HCT116 (cell line): Measurements from ENCODE around the gene GSN. TPM values are rescaled to one million over a fixed set of nuclear protein-coding genes. Genes with fewer than 3 reads are reported as not detected.

Source experiments
- ATAC-seq: fragments of 200-7000 bp; cut with Tn5 transposase; 2 replicates; pipeline ENCODE4 v1.9.1; 2020; ENCODE audit warnings: mild to moderate bottlenecking, moderate library complexity
- BruUV-seq: library from RNA; stranded (reverse); fragments of 400-500 nt; replicated peaks from 2 replicates; lab custom pipeline; 2021; lab: Mats Ljungman, UMichigan
- CTCF ChIA-PET: fragments of 300-600 bp; sonication (Branson Sonifier 250); formaldehyde crosslinking; loops from one replicate; lab custom pipeline; 2021; ENCODE audit warnings: antibody characterized with exemption; lab: Charles Lee
- POLR2A ChIA-PET: fragments of 300-600, 350-600 bp; sonication (Branson Sonifier 250); formaldehyde crosslinking; loops from one replicate; lab custom pipeline; 2021; ENCODE audit warnings: antibody characterized with exemption; lab: Charles Lee
- RAD21 ChIA-PET, 2 experiments: fragments of 300-600 bp; sonication (Branson Sonifier 250); formaldehyde crosslinking; loops; one replicate each; lab custom pipeline; 2023; ENCODE audit warnings: low total read pairs in 2 of 2; ENCODE audit not compliant: uncharacterized antibody in 2 of 2, unreplicated experiment in 2 of 2, low non-redundant PET in 1 of 2; lab: Charles Lee
- DNase-seq: peaks from one replicate; pipeline ENCODE4 v3.0.0-alpha.2; 2010; ENCODE audit warnings: low read depth, low spot score
- H2AFZ ChIP-seq: fragments of 200-600 bp; shearing (Covaris generic), sonication (generic); 2 replicates; pipeline ENCODE4 v1.6.1; 2017; ENCODE audit warnings: low read depth, mixed run types, mixed read lengths, antibody characterized with exemption, low read length; ENCODE audit not compliant: poor library complexity, severe bottlenecking
- H3K27ac ChIP-seq: 2 replicates; pipeline ENCODE4 v1.5.1; 2012; ENCODE audit warnings: low read depth, low read length
- H3K27me3 ChIP-seq: fragments of 200-600 bp; sonication (generic); 2 replicates; pipeline ENCODE4 v1.6.1; 2016; ENCODE audit warnings: mixed run types, low read length, mixed read lengths; ENCODE audit not compliant: insufficient read depth
- H3K36me3 ChIP-seq, 2 experiments: fragments of 200-500 bp in 1 of 2; fragments of 200-600 bp in 1 of 2; sonication (Bioruptor generic) in 1 of 2; sonication (generic) in 1 of 2; 2 replicates each; pipeline versions ENCODE4 v1.5.1 to v1.6.1; 2014 to 2016; ENCODE audit warnings: low read length in 2 of 2, inconsistent platforms in 1 of 2, mixed read lengths in 1 of 2, mixed run types in 1 of 2; ENCODE audit not compliant: insufficient read depth in 2 of 2, control insufficient read depth in 1 of 2
- H3K4me1 ChIP-seq, 2 experiments: fragments of 200-600 bp in 1 of 2; sonication (generic) in 1 of 2; 2 replicates each; pipeline versions ENCODE4 v1.5.1 to v1.6.1; 2012 to 2017; ENCODE audit warnings: low read length in 2 of 2, inconsistent platforms in 1 of 2, mild to moderate bottlenecking in 1 of 2, mixed read lengths in 1 of 2, mixed run types in 1 of 2, moderate library complexity in 1 of 2; ENCODE audit not compliant: insufficient read depth in 2 of 2, control insufficient read depth in 1 of 2
- H3K4me2 ChIP-seq: fragments of 200-600 bp; sonication (generic); 2 replicates; pipeline ENCODE4 v1.6.1; 2017; ENCODE audit warnings: mixed run types, low read length, mixed read lengths
- H3K4me3 ChIP-seq, 2 experiments: fragments of 200-600 bp in 1 of 2; sonication (generic) in 1 of 2; replicated peaks in 1 of 2; 2 replicates each; pipeline ENCODE4 v1.5.1; 2011 to 2016; ENCODE audit warnings: low read length in 2 of 2, control low read depth in 1 of 2, low read depth in 1 of 2, mild to moderate bottlenecking in 1 of 2, mixed read lengths in 1 of 2, mixed run types in 1 of 2
- H3K79me2 ChIP-seq: fragments of 200-600 bp; sonication (generic); 2 replicates; pipeline ENCODE4 v1.6.1; 2017; ENCODE audit warnings: mild to moderate bottlenecking, mixed run types, low read length, moderate library complexity, mixed read lengths; ENCODE audit not compliant: insufficient read depth
- H3K9ac ChIP-seq: fragments of 200-600 bp; sonication (generic); 2 replicates; pipeline ENCODE4 v1.6.1; 2016; ENCODE audit warnings: low read length, mixed read lengths
- H3K9me2 ChIP-seq: fragments of 200-600 bp; sonication (generic), shearing (Covaris generic); 2 replicates; pipeline ENCODE4 v1.6.1; 2017; ENCODE audit warnings: mixed run types, mild to moderate bottlenecking, moderate library complexity; ENCODE audit not compliant: insufficient read depth
- H3K9me3 ChIP-seq, 2 experiments: fragments of 200-500 bp in 1 of 2; fragments of 200-600 bp in 1 of 2; sonication (Bioruptor generic) in 1 of 2; sonication (generic) in 1 of 2; 2 replicates each; pipeline ENCODE4 v1.6.1; 2014 to 2017; ENCODE audit warnings: low read length in 2 of 2, mixed read lengths in 2 of 2, inconsistent platforms in 1 of 2, low read depth in 1 of 2, mild to moderate bottlenecking in 1 of 2, mixed run types in 1 of 2, moderate library complexity in 1 of 2; ENCODE audit not compliant: control insufficient read depth in 1 of 2, insufficient read depth in 1 of 2
- H4K20me1 ChIP-seq: fragments of 200-600 bp; sonication (generic), shearing (Covaris generic); 2 replicates; pipeline ENCODE4 v1.6.1; 2017; ENCODE audit warnings: mixed run types, mild to moderate bottlenecking, moderate library complexity; ENCODE audit not compliant: insufficient read depth
- CBX3 ChIP-seq: IDR thresholded peaks from 2 replicates; pipeline ENCODE4 v1.6.1; 2012; ENCODE audit warnings: low read depth
- CEBPB ChIP-seq: IDR thresholded peaks from 2 replicates; pipeline ENCODE4 v1.6.1; 2012; ENCODE audit warnings: low read depth
- CTCF ChIP-seq, 3 experiments: fragments of 200-600 bp in 1 of 3; sonication (generic) in 1 of 3; IDR thresholded peaks in 2 of 3; conservative IDR thresholded peaks in 1 of 3; 2 replicates each; pipeline ENCODE4 v1.5.1; 2012 to 2017; ENCODE audit warnings: low read depth in 2 of 3, low read length in 2 of 3, antibody characterized with exemption in 1 of 3, borderline replicate concordance in 1 of 3, control low read depth in 1 of 3, mild to moderate bottlenecking in 1 of 3, mixed read lengths in 1 of 3, mixed run types in 1 of 3, moderate library complexity in 1 of 3; ENCODE audit not compliant: insufficient read depth in 1 of 3
- EGR1 ChIP-seq: IDR thresholded peaks from 2 replicates; pipeline ENCODE4 v1.6.1; 2012; ENCODE audit warnings: low read depth
- FOSL1 ChIP-seq: IDR thresholded peaks from 2 replicates; pipeline ENCODE4 v1.6.1; 2012; ENCODE audit warnings: low read depth
- JUND ChIP-seq: IDR thresholded peaks from 2 replicates; pipeline ENCODE4 v1.6.1; 2012
- MAX ChIP-seq: IDR thresholded peaks from 2 replicates; pipeline ENCODE4 v1.6.1; 2012
- REST ChIP-seq: IDR thresholded peaks from 2 replicates; pipeline ENCODE4 v1.6.1; 2012; ENCODE audit warnings: low read depth
- SIN3A ChIP-seq: IDR thresholded peaks from 2 replicates; pipeline ENCODE4 v1.6.1; 2012; ENCODE audit warnings: low read depth
- TCF7L2 ChIP-seq: IDR thresholded peaks from 2 replicates; pipeline ENCODE4 v1.7.0; 2011; ENCODE audit warnings: borderline replicate concordance, inconsistent platforms; ENCODE audit not compliant: insufficient read depth, insufficient read length; ENCODE audit errors: extremely low read depth
- YY1 ChIP-seq: IDR thresholded peaks from 2 replicates; pipeline ENCODE4 v1.6.1; 2011; ENCODE audit warnings: low read length, low read depth, moderate library complexity, mild to moderate bottlenecking; ENCODE audit not compliant: insufficient replicate concordance; ENCODE audit errors: extremely low read depth
- ZNF274 ChIP-seq: fragments of 200-500 bp; sonication (Bioruptor generic); IDR thresholded peaks from 2 replicates; pipeline ENCODE4 v1.6.1; 2014; ENCODE audit warnings: mild to moderate bottlenecking, low read depth, low read length, inconsistent platforms
- intact Hi-C: fragments of 100-400 bp; cut with micrococcal nuclease; formaldehyde crosslinking; loops from 2 replicates; pipeline ENCODE4 v1.10.0; 2022
- total RNA-seq: library from RNA; stranded (reverse); gene quantifications from one replicate; pipeline ENCODE4 v1.2.1, GENCODE V29; 2021; ENCODE audit not compliant: unreplicated experiment
- TF ChIP-seq, protein P1 (sequence below): IDR thresholded peaks from 2 replicates; pipeline ENCODE4 v1.6.1; 2012

Gene GSN
- total RNA-seq, 1 experiment from 2014 or later, result 71.3 TPM

DNA sequence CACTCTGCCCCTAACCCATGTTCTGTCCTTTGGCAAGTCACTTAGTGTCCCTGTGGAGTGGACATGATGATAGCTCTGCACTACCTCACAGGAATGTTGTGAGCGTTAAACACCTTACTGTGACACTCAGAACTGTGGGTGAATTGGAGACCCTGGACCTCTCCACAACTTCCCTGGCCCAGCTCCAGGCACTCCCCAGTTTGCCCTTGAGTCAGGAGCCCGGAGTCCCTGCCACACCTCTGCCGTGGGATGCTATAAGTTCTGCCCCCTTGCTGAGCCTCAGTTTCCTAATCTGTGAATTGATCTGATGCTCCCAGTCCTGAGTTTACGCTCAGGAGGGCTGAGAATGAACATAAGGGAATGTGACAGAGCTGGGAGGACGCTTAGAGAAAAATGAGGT is 34.4 kb downstream of the GSN start:
- Histone ChIP-seq H4K20me1 (no peaks in the 10 kb centered on the region), H3K27me3 (no peaks in the 10 kb centered on the region), H3K9ac (no peak overlapping the region), H3K79me2 (no peaks in the 10 kb centered on the region), H3K27ac (no peak overlapping the region)
- RAD21 ChIA-PET, result no interaction called here
- TF ChIP-seq JUND, result no peak
- no peak for TF ChIP-seq YY1
- no peak for TF ChIP-seq ZNF274
- TF ChIP-seq, protein P1, sequence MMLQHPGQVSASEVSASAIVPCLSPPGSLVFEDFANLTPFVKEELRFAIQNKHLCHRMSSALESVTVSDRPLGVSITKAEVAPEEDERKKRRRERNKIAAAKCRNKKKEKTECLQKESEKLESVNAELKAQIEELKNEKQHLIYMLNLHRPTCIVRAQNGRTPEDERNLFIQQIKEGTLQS, result no peak
- no peak for TF ChIP-seq MAX
- no peak for TF ChIP-seq FOSL1
- TF ChIP-seq REST, result no peak
- no peak for TF ChIP-seq EGR1
- TF ChIP-seq CTCF (IDR thresholded peaks at IDR 0.05 in 2 of 3, conservative IDR thresholded peaks at IDR 0.05 in 1 of 3; ENCODE audit: borderline replicate concordance in 1 of 3, insufficient read depth in 1 of 3, low read depth in 2 of 3, low read length in 2 of 3), result no peak
- TF ChIP-seq SIN3A, result no peak
- no peak for TF ChIP-seq TCF7L2
- TF ChIP-seq CEBPB, result no peak
- TF ChIP-seq CBX3, result no peak
- TF ChIP-seq, all 23 proteins: peak for 0
- CTCF ChIA-PET, result no interaction called here
- DNase-seq, result no peak
- BruUV-seq, result no TSS peak
- no peak for ATAC-seq
- Histone ChIP-seq H3K9me2 (no peaks in the 10 kb centered on the region), H3K9me3 (no peaks in the 10 kb centered on the region), H3K36me3 (no peaks in the 10 kb centered on the region), H3K4me3 (no peak overlapping the region), H2AFZ (no peak overlapping the region), H3K4me2 (no peak overlapping the region), H3K4me1 (peaks cover 16 to 34% of the 10 kb centered on the region in 2 experiments; a peak in 3 of 4 replicates)
- POLR2A ChIA-PET, result no interaction called here
- intact Hi-C loops, result no loop called here
